Caco-2 (cell line): ENCODE results near the gene PTCH1. TPM values are rescaled to one million over a fixed set of nuclear protein-coding genes. Genes with fewer than 3 reads are reported as not detected.

Source experiments
- BruUV-seq: library from RNA; stranded (reverse); fragments of 400-500 nt; replicated peaks from 2 replicates; lab custom pipeline; 2021; lab: Mats Ljungman, UMichigan
- CTCF ChIA-PET: fragments of 300-600 bp; sonication (Branson Sonifier 250); formaldehyde crosslinking; loops from one replicate; lab custom pipeline; 2022; ENCODE audit warnings: antibody characterized with exemption; lab: Charles Lee
- POLR2A ChIA-PET: fragments of 300-600 bp; sonication (Branson Sonifier 250); formaldehyde crosslinking; loops from one replicate; lab custom pipeline; 2022; ENCODE audit warnings: antibody characterized with exemption; lab: Charles Lee
- DNase-seq, 2 experiments: peaks; one replicate each; pipeline versions ENCODE4 v3.0.0 to v3.0.0-alpha.2; 2020 to 2022
- H3K27me3 ChIP-seq: replicated peaks from 2 replicates; pipeline ENCODE4 v1.6.0; 2011; ENCODE audit warnings: low read length; ENCODE audit not compliant: control insufficient read depth, insufficient read depth
- H3K36me3 ChIP-seq: 2 replicates; pipeline ENCODE4 v1.5.1; 2011; ENCODE audit warnings: low read length; ENCODE audit not compliant: control insufficient read depth, insufficient read depth
- H3K4me1 ChIP-seq: fragments of 250-450 bp; sonication (Bioruptor Pico); 2 replicates; pipeline ENCODE4 v1.5.1; 2020; ENCODE audit warnings: mild to moderate bottlenecking
- H3K4me3 ChIP-seq: 2 replicates; pipeline ENCODE4 v1.5.1; 2011; ENCODE audit warnings: low read depth, mild to moderate bottlenecking, control low read depth, low read length
- H3K9me3 ChIP-seq: fragments of 250-450 bp; sonication (Bioruptor Pico); 2 replicates; pipeline ENCODE4 v1.5.1; 2020; ENCODE audit warnings: mild to moderate bottlenecking, moderate library complexity
- H3K27ac Mint-ChIP-seq: one replicate; pipeline ENCODE4 v1.8.0; 2022; ENCODE audit warnings: mixed read lengths; ENCODE audit not compliant: unreplicated experiment
- H3K27me3 Mint-ChIP-seq: one replicate; pipeline ENCODE4 v1.8.0; 2022; ENCODE audit warnings: mixed read lengths; ENCODE audit not compliant: insufficient read depth, unreplicated experiment
- H3K36me3 Mint-ChIP-seq: one replicate; pipeline ENCODE4 v1.8.0; 2022; ENCODE audit warnings: mild to moderate bottlenecking, mixed read lengths; ENCODE audit not compliant: insufficient read depth, unreplicated experiment
- H3K4me1 Mint-ChIP-seq: one replicate; pipeline ENCODE4 v1.8.0; 2022; ENCODE audit warnings: low read depth, mixed read lengths; ENCODE audit not compliant: unreplicated experiment
- H3K4me3 Mint-ChIP-seq: one replicate; pipeline ENCODE4 v1.8.0; 2022; ENCODE audit warnings: mild to moderate bottlenecking, moderate library complexity, mixed read lengths; ENCODE audit not compliant: unreplicated experiment
- H3K9me3 Mint-ChIP-seq: one replicate; pipeline ENCODE4 v1.8.0; 2022; ENCODE audit warnings: mixed read lengths; ENCODE audit not compliant: unreplicated experiment
- intact Hi-C: fragments of 100-400 bp; cut with micrococcal nuclease; formaldehyde crosslinking; loops from one replicate; pipeline ENCODE4 v1.10.0; 2022; ENCODE audit not compliant: unreplicated experiment
- total RNA-seq: library from RNA; stranded (reverse); gene quantifications from 2 replicates; pipeline ENCODE4 v1.2.3, GENCODE V29; 2022
- TF ChIP-seq, protein P1 (sequence below), 2 experiments: fragments of 200-600 bp in 1 of 2; IDR thresholded peaks; 1 replicate in 1 of 2; 2 replicates in 1 of 2; pipeline versions ENCODE4 v1.5.1 to v1.8.0; 2011 to 2022; ENCODE audit warnings: antibody characterized with exemption in 1 of 2, control low read depth in 1 of 2, inconsistent platforms in 1 of 2, low read depth in 1 of 2, low read length in 1 of 2, mild to moderate bottlenecking in 1 of 2, moderate library complexity in 1 of 2; ENCODE audit not compliant: insufficient read depth in 1 of 2, severe bottlenecking in 1 of 2, unreplicated experiment in 1 of 2

PTCH1 gene
- total RNA-seq, 1 experiment from 2014 or later = 25.9 TPM

- Mint-ChIP-seq H3K9me3 (no peaks in the 10 kb centered on the region), H3K4me1 (no peaks in the 10 kb centered on the region), H3K27ac (peak overlapping the region; percentile 87), H3K27me3 (no peaks in the 10 kb centered on the region), H3K36me3 (peaks cover 28% of the 10 kb centered on the region), H3K4me3 (peak overlapping the region; percentile 93)
- Histone ChIP-seq H3K4me1 (peaks cover 11% of the 10 kb centered on the region; the same call in 1 of the 2 replicates), H3K4me3 (peak overlapping the region; percentile 94), H3K9me3 (no peaks in the 10 kb centered on the region), H3K27me3 (no peaks in the 10 kb centered on the region), H3K36me3 (no peaks in the 10 kb centered on the region)
- ChIA-PET POLR2A (no interaction called here), CTCF (no interaction called here)
- TSS peak; percentile 56 for BruUV-seq
- TF ChIP-seq, protein P1, sequence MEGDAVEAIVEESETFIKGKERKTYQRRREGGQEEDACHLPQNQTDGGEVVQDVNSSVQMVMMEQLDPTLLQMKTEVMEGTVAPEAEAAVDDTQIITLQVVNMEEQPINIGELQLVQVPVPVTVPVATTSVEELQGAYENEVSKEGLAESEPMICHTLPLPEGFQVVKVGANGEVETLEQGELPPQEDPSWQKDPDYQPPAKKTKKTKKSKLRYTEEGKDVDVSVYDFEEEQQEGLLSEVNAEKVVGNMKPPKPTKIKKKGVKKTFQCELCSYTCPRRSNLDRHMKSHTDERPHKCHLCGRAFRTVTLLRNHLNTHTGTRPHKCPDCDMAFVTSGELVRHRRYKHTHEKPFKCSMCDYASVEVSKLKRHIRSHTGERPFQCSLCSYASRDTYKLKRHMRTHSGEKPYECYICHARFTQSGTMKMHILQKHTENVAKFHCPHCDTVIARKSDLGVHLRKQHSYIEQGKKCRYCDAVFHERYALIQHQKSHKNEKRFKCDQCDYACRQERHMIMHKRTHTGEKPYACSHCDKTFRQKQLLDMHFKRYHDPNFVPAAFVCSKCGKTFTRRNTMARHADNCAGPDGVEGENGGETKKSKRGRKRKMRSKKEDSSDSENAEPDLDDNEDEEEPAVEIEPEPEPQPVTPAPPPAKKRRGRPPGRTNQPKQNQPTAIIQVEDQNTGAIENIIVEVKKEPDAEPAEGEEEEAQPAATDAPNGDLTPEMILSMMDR (IDR thresholded peaks at IDR 0.05; ENCODE audit: insufficient read depth in 1 of 2, low read depth in 1 of 2, low read length in 1 of 2, severe bottlenecking in 1 of 2, unreplicated experiment in 1 of 2) = no peak
- intact Hi-C loops = loop anchor here (2.0 kb wide), 1 partner anchor 363 kb away; the partner anchor contains the start of gene ERCC6L2
- DNase-seq = no peak
Measured at GRCh38 chr9:95511616-95511931, 5.2 kb downstream of the PTCH1 start.

- TF ChIP-seq, protein P1 (IDR thresholded peaks at IDR 0.05; ENCODE audit: insufficient read depth in 1 of 2, low read depth in 1 of 2, low read length in 1 of 2, severe bottlenecking in 1 of 2, unreplicated experiment in 1 of 2) = no peak
- H3K36me3 ChIP-seq = no peaks in the 10 kb centered on the region
- POLR2A ChIA-PET = interaction anchor here (0.6 to 0.7 kb wide), 3 partner anchors 321 to 568 kb away, joined by 3 read pairs; partner anchors contain the start of gene ERCC6L2
- peaks cover 25% of the 10 kb centered on the region for H3K36me3 Mint-ChIP-seq
- no peaks in the 10 kb centered on the region for H3K4me1 Mint-ChIP-seq
- no peaks in the 10 kb centered on the region for H3K9me3 Mint-ChIP-seq
- intact Hi-C loops = loop anchor here (2.0 kb wide), 1 partner anchor 364 kb away; the partner anchor contains the start of gene ERCC6L2
- no peaks in the 10 kb centered on the region for H3K9me3 ChIP-seq
- CTCF ChIA-PET = interaction anchor here (0.6 kb wide), 1 partner anchor 189 kb away, joined by 3 read pairs; no protein-coding TSS in a partner anchor
- H3K4me3 Mint-ChIP-seq = peak overlapping the region; percentile 93
- BruUV-seq = no TSS peak
- peak overlapping the region; percentile 87 for H3K27ac Mint-ChIP-seq
- peak overlapping the region; percentile 94 for H3K4me3 ChIP-seq
- H3K27me3 ChIP-seq = no peaks in the 10 kb centered on the region
- no peaks in the 10 kb centered on the region for H3K27me3 Mint-ChIP-seq
- peaks cover 11% of the 10 kb centered on the region; the same call in 1 of the 2 replicates for H3K4me1 ChIP-seq
- peak; percentile 96 to 97 for DNase-seq
Measured at GRCh38 chr9:95510709-95511615, 5.8 kb downstream of the PTCH1 start.
